Smooth muscle cell of the coronary artery (primary cell): ENCODE data around the gene FAM83D. TPM values are rescaled to one million over a fixed set of nuclear protein-coding genes. Genes with fewer than 3 reads are reported as not detected.

ENCODE experiments used
- total RNA-seq: library from RNA; depleted of rRNA; stranded (reverse); fragments of >200 nt; gene quantifications from 2 replicates; pipeline ENCODE4 v1.2.3, GENCODE V29; 2014; ENCODE audit warnings: low replicate concordance

Gene FAM83D, protein sequence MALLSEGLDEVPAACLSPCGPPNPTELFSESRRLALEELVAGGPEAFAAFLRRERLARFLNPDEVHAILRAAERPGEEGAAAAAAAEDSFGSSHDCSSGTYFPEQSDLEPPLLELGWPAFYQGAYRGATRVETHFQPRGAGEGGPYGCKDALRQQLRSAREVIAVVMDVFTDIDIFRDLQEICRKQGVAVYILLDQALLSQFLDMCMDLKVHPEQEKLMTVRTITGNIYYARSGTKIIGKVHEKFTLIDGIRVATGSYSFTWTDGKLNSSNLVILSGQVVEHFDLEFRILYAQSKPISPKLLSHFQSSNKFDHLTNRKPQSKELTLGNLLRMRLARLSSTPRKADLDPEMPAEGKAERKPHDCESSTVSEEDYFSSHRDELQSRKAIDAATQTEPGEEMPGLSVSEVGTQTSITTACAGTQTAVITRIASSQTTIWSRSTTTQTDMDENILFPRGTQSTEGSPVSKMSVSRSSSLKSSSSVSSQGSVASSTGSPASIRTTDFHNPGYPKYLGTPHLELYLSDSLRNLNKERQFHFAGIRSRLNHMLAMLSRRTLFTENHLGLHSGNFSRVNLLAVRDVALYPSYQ
- total RNA-seq: 1.5 and 5.6 TPM in 2 replicates

DNA sequence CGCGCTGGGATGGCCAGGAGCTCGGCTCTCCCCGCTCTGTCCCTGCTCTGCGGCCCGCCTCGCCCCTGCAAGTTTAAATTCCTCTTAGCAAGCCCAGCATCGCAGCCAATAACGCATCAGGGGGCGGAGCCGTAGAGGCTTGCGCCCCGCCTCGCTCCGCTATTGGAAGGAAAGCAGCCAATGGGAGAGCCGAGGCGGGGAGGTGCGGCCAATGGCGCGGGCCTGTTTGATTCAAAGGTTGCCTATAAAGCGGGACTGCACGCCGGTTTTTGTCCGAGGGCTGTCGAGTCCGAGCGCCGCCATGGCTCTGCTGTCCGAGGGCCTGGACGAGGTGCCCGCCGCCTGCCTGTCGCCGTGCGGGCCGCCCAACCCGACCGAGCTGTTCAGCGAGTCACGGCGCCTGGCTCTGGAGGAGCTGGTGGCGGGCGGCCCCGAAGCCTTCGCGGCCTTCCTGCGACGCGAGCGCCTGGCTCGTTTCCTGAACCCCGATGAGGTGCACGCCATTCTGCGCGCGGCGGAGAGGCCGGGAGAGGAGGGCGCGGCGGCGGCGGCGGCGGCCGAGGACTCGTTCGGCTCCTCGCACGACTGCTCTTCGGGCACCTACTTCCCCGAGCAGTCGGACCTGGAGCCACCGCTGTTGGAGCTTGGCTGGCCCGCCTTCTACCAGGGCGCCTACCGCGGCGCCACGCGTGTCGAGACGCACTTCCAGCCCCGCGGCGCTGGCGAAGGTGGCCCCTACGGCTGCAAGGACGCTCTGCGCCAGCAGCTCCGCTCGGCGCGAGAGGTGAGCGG lies at the start of gene FAM83D:
Gene FAM83D, plus strand, starts transcription at position 276 of the 792 bp plus-strand sequence. Its CDS starts 26 bp downstream, at position 302.

DNA sequence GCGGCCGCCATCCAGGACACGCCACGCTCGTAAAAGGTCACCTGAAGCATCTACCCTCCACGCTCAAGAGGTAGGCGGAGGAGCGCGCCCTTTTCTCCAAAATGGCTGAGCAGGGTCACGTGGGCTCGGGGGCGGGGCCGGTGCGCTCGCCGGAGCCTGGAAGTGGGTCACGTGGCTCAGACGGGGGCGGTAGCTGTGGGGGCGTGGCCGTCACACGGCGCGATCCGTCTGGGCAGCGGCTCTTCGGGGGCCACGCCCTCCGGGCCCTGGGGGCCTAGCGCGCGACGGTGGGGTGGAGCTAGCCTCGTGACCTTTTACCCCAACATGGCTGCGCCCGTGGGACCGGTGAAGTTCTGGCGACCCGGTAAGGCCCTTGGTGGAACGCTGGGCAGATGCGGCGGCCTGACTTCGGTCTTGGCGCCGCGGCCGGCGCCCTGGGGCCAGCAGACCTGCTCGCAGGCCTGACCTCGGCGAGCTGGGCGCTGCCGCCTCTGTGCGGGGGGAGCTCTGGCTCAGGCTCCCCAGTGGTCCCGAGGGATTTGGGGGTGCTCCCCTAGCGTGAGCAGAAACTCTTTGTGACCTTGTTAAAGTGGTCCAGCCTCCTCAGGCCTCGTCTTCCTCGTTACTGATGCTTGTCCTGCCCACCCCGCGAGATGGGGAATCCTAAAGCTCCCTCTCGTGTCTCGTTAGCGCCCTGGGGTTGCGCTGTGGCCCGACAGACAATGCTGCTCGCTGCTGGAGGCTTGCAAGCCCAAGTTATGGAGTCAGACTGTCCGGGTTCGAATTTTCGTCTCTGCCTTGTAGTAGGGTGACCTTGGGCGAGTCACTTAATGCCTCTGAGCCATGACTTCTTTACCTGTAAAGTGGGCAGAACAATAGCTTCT lies 36.1 kb downstream of the FAM83D start, which contains the start of gene DHX35:
Gene DHX35, plus strand, starts transcription at position 301 of the 884 bp plus-strand sequence. Its CDS starts 24 bp downstream, at position 325.

Other genes starting within 250 kb of the FAM83D start
- not detected in 2 replicates for gene SLC32A1, start 201.9 kb upstream of the FAM83D start, total RNA-seq
- gene ACTR5, start 178.0 kb upstream of the FAM83D start, total RNA-seq: 3.4 and 4.8 TPM in 2 replicates
- gene PPP1R16B, start 120.7 kb upstream of the FAM83D start, total RNA-seq: 0.12 and 0.23 TPM in 2 replicates
- gene DHX35, start 35.9 kb downstream of the FAM83D start, total RNA-seq: 5.9 and 8.2 TPM in 2 replicates